EL (cell line): ENCODE measurements around the gene AQP10.
"Not testable (repeated sequence)": the region's sequence is repeated elsewhere in the genome, so short reads cannot be mapped to it uniquely, and the experiment has no call there.

Experiments
- DNase-seq: peaks from one replicate; pipeline ENCODE4 v3.0.0-alpha.2; 2016

AQP10 gene

GRCh38 chr1:154324669-154325582 is 4.0 kb downstream of the AQP10 start, which contains the start of gene ATP8B2:
Gene ATP8B2, plus strand, starts transcription at chr1:154325525. Its CDS starts 2,617 bp downstream, at chr1:154328142.
- peak; percentile 77 for DNase-seq

GRCh38 chr1:154325583-154326545 is 5.0 kb downstream of the AQP10 start:
- peak; percentile 90 for DNase-seq

GRCh38 chr1:154326546-154327465 is 5.9 kb downstream of the AQP10 start:
- DNase-seq, result peak; percentile 69

- DNase-seq, result no peak
Measured at GRCh38 chr1:154327466-154328317, 6.8 kb downstream of the AQP10 start.

- DNase-seq, result peak; percentile 80
Measured at GRCh38 chr1:154328318-154329151, 7.6 kb downstream of the AQP10 start.

- peak; percentile 25 for DNase-seq
Measured at GRCh38 chr1:154329152-154329521, 8.2 kb downstream of the AQP10 start.

- no peak for DNase-seq
Measured at GRCh38 chr1:154329551-154330131, 8.7 kb downstream of the AQP10 start.

GRCh38 chr1:154330669-154331068 is 9.8 kb downstream of the AQP10 start:
- DNase-seq, result no peak

- no peak for DNase-seq
Measured at GRCh38 chr1:154334079-154335024, 13.5 kb downstream of the AQP10 start.

GRCh38 chr1:154335025-154335714 is 14.3 kb downstream of the AQP10 start:
- DNase-seq, result peak; percentile 82

- DNase-seq, result no peak
Measured at GRCh38 chr1:154337253-154337894, 16.5 kb downstream of the AQP10 start.

GRCh38 chr1:154338875-154339274 is 18.0 kb downstream of the AQP10 start:
- no peak for DNase-seq

- not testable (repeated sequence) for DNase-seq
Measured at GRCh38 chr1:154341366-154341765, 20.5 kb downstream of the AQP10 start.

- no peak for DNase-seq
Measured at GRCh38 chr1:154342132-154342531, 21.2 kb downstream of the AQP10 start.

GRCh38 chr1:154342836-154343472 is 22.1 kb downstream of the AQP10 start:
- DNase-seq, result no peak

GRCh38 chr1:154344977-154345837 is 24.3 kb downstream of the AQP10 start:
- peak; percentile 39 for DNase-seq
